ENCODE measurements around the gene TMEM204. TPM values are rescaled to one million over a fixed set of nuclear protein-coding genes. Genes with fewer than 3 reads are reported as not detected.

Gene TMEM204
- total and polyA plus RNA-seq, 8 donors = 2.7 to 45.8 (median 17.5) TPM

DNA sequence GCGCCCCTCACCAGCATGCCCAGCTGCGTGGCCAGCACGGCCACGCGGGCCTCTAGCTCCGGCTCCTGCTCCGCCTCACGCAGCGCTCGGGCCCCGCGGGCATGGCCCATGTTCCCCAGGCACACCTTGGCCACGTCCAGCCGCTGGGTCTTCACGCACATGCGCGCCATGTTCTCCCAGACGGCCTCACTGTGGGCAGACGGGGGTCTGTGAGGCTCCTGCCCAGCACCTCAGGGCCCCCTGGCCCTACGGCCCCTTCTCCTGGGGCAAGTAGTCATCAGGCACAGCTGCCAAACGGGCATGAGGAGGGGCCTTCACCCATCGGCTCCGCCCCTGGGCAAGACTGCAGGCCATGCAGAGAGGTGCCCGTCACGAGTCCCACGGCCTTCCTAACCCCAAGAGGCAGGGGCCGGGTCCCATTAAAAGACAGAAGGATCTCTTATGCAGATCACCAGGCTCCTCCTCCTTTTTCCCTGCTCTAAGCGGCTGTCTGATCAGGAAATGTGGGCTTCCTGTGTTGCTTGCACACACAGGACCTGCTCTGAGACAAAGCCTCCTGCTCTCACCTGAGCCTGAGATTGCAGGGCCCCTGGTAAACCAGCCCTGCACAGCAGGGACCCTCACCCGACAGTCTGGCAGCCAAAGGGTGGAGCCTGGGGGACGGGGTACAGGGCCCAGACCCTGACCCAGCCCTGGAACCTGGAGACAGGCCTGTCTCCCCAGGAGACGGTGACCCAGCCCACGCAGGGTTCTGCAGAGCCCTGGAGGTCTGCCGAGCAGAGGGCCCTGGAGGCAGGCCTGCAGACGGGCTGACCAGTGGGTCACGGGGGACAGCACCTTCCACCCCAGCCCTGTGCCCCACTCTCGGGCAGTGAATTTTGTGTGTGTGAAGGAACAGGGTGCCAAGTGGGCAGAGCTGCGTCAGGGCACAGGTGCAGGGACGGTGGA, 6.6 kb upstream of the TMEM204 start:
- no peak for TF ChIP-seq POLR2AphosphoS5 (IDR thresholded peaks at IDR 0.05)
- TF ChIP-seq POLR2A (IDR thresholded peaks at IDR 0.05) = no peak
- TF ChIP-seq EP300 (IDR thresholded peaks at IDR 0.05) = no peak
- TF ChIP-seq, protein P1, sequence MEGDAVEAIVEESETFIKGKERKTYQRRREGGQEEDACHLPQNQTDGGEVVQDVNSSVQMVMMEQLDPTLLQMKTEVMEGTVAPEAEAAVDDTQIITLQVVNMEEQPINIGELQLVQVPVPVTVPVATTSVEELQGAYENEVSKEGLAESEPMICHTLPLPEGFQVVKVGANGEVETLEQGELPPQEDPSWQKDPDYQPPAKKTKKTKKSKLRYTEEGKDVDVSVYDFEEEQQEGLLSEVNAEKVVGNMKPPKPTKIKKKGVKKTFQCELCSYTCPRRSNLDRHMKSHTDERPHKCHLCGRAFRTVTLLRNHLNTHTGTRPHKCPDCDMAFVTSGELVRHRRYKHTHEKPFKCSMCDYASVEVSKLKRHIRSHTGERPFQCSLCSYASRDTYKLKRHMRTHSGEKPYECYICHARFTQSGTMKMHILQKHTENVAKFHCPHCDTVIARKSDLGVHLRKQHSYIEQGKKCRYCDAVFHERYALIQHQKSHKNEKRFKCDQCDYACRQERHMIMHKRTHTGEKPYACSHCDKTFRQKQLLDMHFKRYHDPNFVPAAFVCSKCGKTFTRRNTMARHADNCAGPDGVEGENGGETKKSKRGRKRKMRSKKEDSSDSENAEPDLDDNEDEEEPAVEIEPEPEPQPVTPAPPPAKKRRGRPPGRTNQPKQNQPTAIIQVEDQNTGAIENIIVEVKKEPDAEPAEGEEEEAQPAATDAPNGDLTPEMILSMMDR (IDR thresholded peaks at IDR 0.05) = no peak
- Histone ChIP-seq H3K27me3 (no peaks in the 10 kb centered on the region), H3K4me1 (peaks cover 7 to 43% (median 30%) of the 10 kb centered on the region in 4 donors), H3K27ac (peak overlapping the region in 2 of 5 donors; percentile 35 to 39), H3K4me3 (no peak overlapping the region), H3K9me3 (no peaks in the 10 kb centered on the region), H3K36me3 (peaks cover 0 to 39% (median 33%) of the 10 kb centered on the region in 4 donors)
- WGBS, 5 donors = 84 to 88% (median 86%) methylated on average over 26 to 38 of the region's 38 CpGs
- intact Hi-C loops (cut with DNase I; ENCODE audit: low total_unique reads) = no loop called here
- no peak for DNase-seq

DNA sequence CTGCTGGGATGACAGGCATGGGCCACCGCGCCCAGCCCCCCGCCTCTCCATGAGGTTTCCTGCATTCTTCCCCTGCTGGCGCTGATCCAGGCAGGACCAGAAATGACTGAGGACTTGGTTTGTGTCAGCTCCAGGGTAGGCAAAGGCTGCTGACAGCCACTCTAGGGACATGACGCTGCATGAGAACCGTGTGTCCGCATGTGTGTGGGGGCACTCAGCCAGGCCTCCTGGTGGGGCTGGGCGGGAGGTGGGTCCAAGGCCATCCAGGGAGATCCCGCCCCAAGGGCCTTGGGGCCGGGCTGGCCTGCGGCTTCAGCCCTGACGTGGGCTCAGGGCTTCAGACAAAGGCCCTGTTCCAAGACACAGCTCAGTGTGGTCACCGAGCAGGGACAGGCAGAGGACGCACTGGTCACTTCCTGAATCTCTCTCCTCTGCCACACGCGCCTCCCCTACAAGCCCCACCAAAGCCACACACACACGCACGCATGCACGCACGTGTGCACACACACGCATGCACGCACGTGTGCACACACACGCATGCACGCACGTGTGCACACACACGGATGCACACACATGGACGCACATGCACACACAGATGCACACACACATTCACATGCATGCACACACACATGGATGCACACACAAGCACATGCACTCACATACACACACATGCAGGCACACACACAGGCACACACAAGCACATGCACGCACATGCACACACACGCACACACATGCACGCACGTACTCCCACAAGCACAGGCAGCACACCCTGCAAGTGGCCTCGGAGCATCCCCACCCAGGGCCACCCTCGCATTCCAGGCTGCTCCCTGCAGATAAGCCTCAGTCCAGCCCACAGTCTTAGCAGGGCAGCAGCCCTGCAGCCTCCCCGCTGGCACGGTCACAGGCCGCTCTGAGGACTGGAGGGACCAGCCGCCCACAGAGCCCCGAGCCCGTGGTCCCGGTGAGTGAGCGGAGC, 5.3 kb upstream of the TMEM204 start:
- Histone ChIP-seq H3K27ac (no peak overlapping the region), H3K9me3 (no peaks in the 10 kb centered on the region), H3K36me3 (peaks cover 0 to 27% (median 20%) of the 10 kb centered on the region in 4 donors), H3K27me3 (no peaks in the 10 kb centered on the region), H3K4me3 (no peak overlapping the region), H3K4me1 (peaks cover 14 to 55% (median 38%) of the 10 kb centered on the region in 4 donors)
- WGBS, 5 donors = 47 to 71% (median 64%) methylated on average over 19 to 42 of the region's 42 CpGs
- peak in 1 of 2 donors; percentile 68 for DNase-seq
- intact Hi-C loops (cut with DNase I; ENCODE audit: low total_unique reads) = no loop called here
- peak in 1 of 3 donors; percentile 10 for TF ChIP-seq POLR2AphosphoS5 (IDR thresholded peaks at IDR 0.05)
- TF ChIP-seq, protein P1 (IDR thresholded peaks at IDR 0.05) = no peak

DNA sequence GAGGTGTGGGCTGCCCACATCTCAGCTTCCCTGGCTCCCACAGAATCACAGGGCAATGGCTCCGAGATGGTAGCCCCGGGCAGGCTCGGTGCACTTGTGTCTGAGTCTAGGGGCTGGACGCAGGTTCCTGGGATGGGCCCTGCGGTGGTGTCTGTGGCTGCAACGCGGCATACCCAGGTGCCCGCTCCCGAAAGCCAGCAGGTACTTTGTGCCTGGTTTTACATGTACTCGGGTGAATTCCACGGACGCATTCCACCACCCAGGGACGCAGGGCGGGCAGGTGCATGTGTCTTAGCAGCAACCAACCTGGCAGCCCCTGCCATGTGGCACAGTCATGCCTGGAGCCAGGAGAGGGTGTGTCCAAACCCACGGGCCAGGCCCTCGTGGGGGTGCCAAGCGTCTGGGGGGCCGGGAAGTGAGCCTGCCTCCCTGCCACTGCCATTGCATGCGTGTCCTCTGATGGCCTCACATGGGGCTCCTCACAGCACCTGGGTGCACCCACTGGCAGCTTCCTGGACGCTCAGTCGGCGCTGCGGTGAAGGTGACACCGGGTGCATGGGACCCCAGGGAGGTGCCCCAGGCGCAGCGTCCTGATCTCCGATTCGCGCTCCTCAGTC, 4.4 kb upstream of the TMEM204 start:
- no peak overlapping the region for H3K27ac ChIP-seq

More for the DNA sequence above, 4.4 kb upstream of the TMEM204 start:
- no peak for DNase-seq
- TF ChIP-seq POLR2AphosphoS5 (IDR thresholded peaks at IDR 0.05) (no peak), EP300 (IDR thresholded peaks at IDR 0.05) (no peak), POLR2A (IDR thresholded peaks at IDR 0.05) (no peak)
- TF ChIP-seq, protein P1 (IDR thresholded peaks at IDR 0.05) = no peak
- Histone ChIP-seq H3K36me3 (peaks cover 0 to 18% (median 11%) of the 10 kb centered on the region in 4 donors), H3K4me3 (no peak overlapping the region), H3K27me3 (no peaks in the 10 kb centered on the region), H3K4me1 (peaks cover 17 to 58% (median 40%) of the 10 kb centered on the region in 4 donors), H3K9me3 (no peaks in the 10 kb centered on the region)
- intact Hi-C loops (cut with DNase I; ENCODE audit: low total_unique reads) = no loop called here
- 84 to 94% (median 88%) methylated on average over 14 to 29 of the region's 29 CpGs for WGBS, 5 donors
